ENCODE data around the gene LCOR.

LCOR gene

GRCh38 chr10:96890580-96890979 is 58.5 kb downstream of the LCOR start:
- no peak for TF ChIP-seq CTCF (conservative IDR thresholded peaks at IDR 0.05)
- no peak for TF ChIP-seq ZFX (IDR thresholded peaks at IDR 0.05)

GRCh38 chr10:96891840-96892239 is 59.7 kb downstream of the LCOR start:
- no peak for TF ChIP-seq CTCF (conservative IDR thresholded peaks at IDR 0.05)
- no peak for TF ChIP-seq ZFX (IDR thresholded peaks at IDR 0.05)
- H3K27ac ChIP-seq, result no peak overlapping the region

More at GRCh38 chr10:96890580-96890979, 58.5 kb downstream of the LCOR start:
- no peak overlapping the region for H3K27ac ChIP-seq

GRCh38 chr10:96895662-96896424 is 63.7 kb downstream of the LCOR start:
- no peak overlapping the region for H3K27ac ChIP-seq
- no peak for TF ChIP-seq ZFX (IDR thresholded peaks at IDR 0.05)
- TF ChIP-seq CTCF (conservative IDR thresholded peaks at IDR 0.05), result no peak

- TF ChIP-seq ZFX (IDR thresholded peaks at IDR 0.05), result no peak
- TF ChIP-seq CTCF (conservative IDR thresholded peaks at IDR 0.05), result no peak
Measured at GRCh38 chr10:96896884-96897589, 64.9 kb downstream of the LCOR start.

GRCh38 chr10:96902117-96902516 is 70.0 kb downstream of the LCOR start:
- H3K27ac ChIP-seq, result no peak overlapping the region
- no peak for TF ChIP-seq ZFX (IDR thresholded peaks at IDR 0.05)
- no peak for TF ChIP-seq CTCF (conservative IDR thresholded peaks at IDR 0.05)

More at GRCh38 chr10:96896884-96897589, 64.9 kb downstream of the LCOR start:
- H3K27ac ChIP-seq, result no peak overlapping the region

GRCh38 chr10:96902731-96903358 is 70.7 kb downstream of the LCOR start:
- H3K27ac ChIP-seq, result no peak overlapping the region
- TF ChIP-seq CTCF (conservative IDR thresholded peaks at IDR 0.05), result no peak

- TF ChIP-seq CTCF (conservative IDR thresholded peaks at IDR 0.05) (no peak), ZFX (IDR thresholded peaks at IDR 0.05) (no peak)
- H3K27ac ChIP-seq, result no peak overlapping the region
Measured at GRCh38 chr10:96904648-96905047, 72.5 kb downstream of the LCOR start.
